HepG2 (cell line): ENCODE data around the gene SYT17. TPM values are rescaled to one million over a fixed set of nuclear protein-coding genes. Genes with fewer than 3 reads are reported as not detected.
A peak's percentile ranks its signal among the peaks of the same experiment; 100 is the strongest.

ENCODE experiments used
- ATAC-seq: fragments of 200-7000 bp; cut with Tn5 transposase; 3 replicates; pipeline ENCODE4 v1.9.1; 2020; ENCODE audit warnings: mild to moderate bottlenecking, moderate library complexity
- BruUV-seq: library from RNA; stranded (reverse); fragments of 400-500 nt; replicated peaks from 2 replicates; lab custom pipeline; 2021; lab: Mats Ljungman, UMichigan
- CTCF ChIA-PET: fragments of 300-600 bp; formaldehyde crosslinking; extraction: SDS; loops from one replicate; lab custom pipeline; 2021; ENCODE audit warnings: low total read pairs, inconsistent platforms, low intra/inter-chr PET ratio; lab: Yijun Ruan, JAX
- POLR2A ChIA-PET: fragments of 350-600 bp; sonication (Branson Sonifier 250); formaldehyde crosslinking; loops from one replicate; lab custom pipeline; 2020; ENCODE audit warnings: antibody characterized with exemption, inconsistent platforms; lab: Yijun Ruan, JAX
- DNase-seq: peaks from one replicate; pipeline ENCODE4 v3.0.0-alpha.2; 2015; ENCODE audit warnings: low spot score
- FAIRE-seq: peaks from 3 replicates; lab custom pipeline; 2011; peaks lifted over from hg19 to GRCh38; lab: Jason Lieb, UNC
- H2AFZ ChIP-seq: one replicate; pipeline ENCODE4 v1.6.1; 2011; ENCODE audit warnings: low read length, inconsistent platforms
- H3K27ac ChIP-seq: fragments of 300-600 bp; 3 replicates; pipeline ENCODE4 v1.8.0; 2011; ENCODE audit warnings: mixed run types, mild to moderate bottlenecking, mixed read lengths, low read length, inconsistent platforms; ENCODE audit not compliant: insufficient read depth; ENCODE audit errors: extremely low read length
- H3K27me3 ChIP-seq, 2 experiments: fragments of 200-600 bp in 1 of 2; 2 replicates in 1 of 2; 3 replicates in 1 of 2; pipeline versions ENCODE4 v1.6.0 to v1.8.0; 2011; ENCODE audit warnings: low read length in 2 of 2, mild to moderate bottlenecking in 2 of 2, moderate library complexity in 2 of 2, inconsistent platforms in 1 of 2; ENCODE audit not compliant: insufficient read depth in 2 of 2, control insufficient read depth in 1 of 2
- H3K36me3 ChIP-seq, 2 experiments: fragments of 200-600 bp in 1 of 2; replicated peaks in 1 of 2; 2 replicates in 1 of 2; 3 replicates in 1 of 2; pipeline versions ENCODE4 v1.5.1 to v1.8.0; 2011; ENCODE audit warnings: low read length in 2 of 2, inconsistent platforms in 1 of 2; ENCODE audit not compliant: insufficient read depth in 2 of 2, control insufficient read depth in 1 of 2
- H3K4me1 ChIP-seq: 2 replicates; pipeline ENCODE4 v1.5.1; 2012; ENCODE audit warnings: low read length, inconsistent platforms; ENCODE audit not compliant: insufficient read depth
- H3K4me2 ChIP-seq: 2 replicates; pipeline ENCODE4 v1.6.0; 2011; ENCODE audit warnings: low read depth, low read length, inconsistent platforms
- H3K4me3 ChIP-seq, 3 experiments: fragments of 200-600 bp in 1 of 3; sonication (generic), shearing (Covaris generic) in 1 of 3; replicated peaks in 1 of 3; 2 replicates each; pipeline ENCODE4 v1.5.1; 2011 to 2016; ENCODE audit warnings: low read length in 3 of 3, inconsistent platforms in 2 of 3, low read depth in 2 of 3, mild to moderate bottlenecking in 2 of 3, control low read depth in 1 of 3, mixed read lengths in 1 of 3; ENCODE audit not compliant: insufficient read depth in 1 of 3
- H3K79me2 ChIP-seq: one replicate; pipeline ENCODE4 v1.6.1; 2011; ENCODE audit warnings: low read length, inconsistent platforms; ENCODE audit not compliant: insufficient read depth
- H3K9ac ChIP-seq: 2 replicates; pipeline ENCODE4 v1.6.0; 2011; ENCODE audit warnings: mild to moderate bottlenecking, low read depth, low read length, inconsistent platforms; ENCODE audit not compliant: insufficient read depth
- H3K9me3 ChIP-seq: 2 replicates; pipeline ENCODE4 v1.5.1; 2012; ENCODE audit warnings: mild to moderate bottlenecking, low read length
- H4K20me1 ChIP-seq: 2 replicates; pipeline ENCODE4 v1.6.0; 2011; ENCODE audit warnings: inconsistent platforms, mild to moderate bottlenecking, low read length, moderate library complexity; ENCODE audit not compliant: insufficient read depth
- BORCS8-MEF2B ChIP-seq: sonication (generic); formaldehyde crosslinking; IDR thresholded peaks from 2 replicates; pipeline ENCODE4 v1.8.0; 2022; ENCODE audit warnings: mild to moderate bottlenecking, missing genetic modification reagents
- GABPA ChIP-seq, 2 experiments: IDR thresholded peaks; 2 replicates each; pipeline ENCODE4 v1.6.1; 2011 to 2016; ENCODE audit warnings: low read depth in 2 of 2, low read length in 1 of 2, missing biosample characterization in 1 of 2, missing genetic modification characterization in 1 of 2
- HOMEZ ChIP-seq: IDR thresholded peaks from 2 replicates; pipeline ENCODE4 v1.6.1; 2016; ENCODE audit warnings: low read depth
- IRF9 ChIP-seq: sonication (generic); formaldehyde crosslinking; IDR thresholded peaks from 2 replicates; pipeline ENCODE4 v1.8.0; 2022; ENCODE audit warnings: missing genetic modification reagents, mild to moderate bottlenecking, borderline replicate concordance
- KDM5A ChIP-seq: fragments of 200-600 bp; sonication (generic); IDR thresholded peaks from 2 replicates; pipeline ENCODE4 v1.7.0; 2018; ENCODE audit warnings: antibody characterized with exemption, mild to moderate bottlenecking, low read length, borderline replicate concordance
- PCBP2 ChIP-seq: fragments of 200-400 bp; formaldehyde crosslinking; optimal IDR thresholded peaks from 2 replicates; pipeline ENCODE3; 2018; ENCODE audit warnings: low read length, low read depth; ENCODE audit not compliant: poor library complexity, severe bottlenecking
- RBM39 ChIP-seq: fragments of 200-400 bp; formaldehyde crosslinking; IDR thresholded peaks from one replicate; pipeline ENCODE4 v1.6.1; 2018; ENCODE audit warnings: antibody characterized with exemption, mild to moderate bottlenecking, low read depth, low read length; ENCODE audit not compliant: poor library complexity, severe bottlenecking
- RFXANK ChIP-seq: IDR thresholded peaks from 2 replicates; pipeline ENCODE4 v1.6.1; 2016
- SIN3A ChIP-seq: IDR thresholded peaks from 2 replicates; pipeline ENCODE4 v1.6.1; 2011; ENCODE audit warnings: low read depth, mild to moderate bottlenecking, control low read depth, low read length, borderline replicate concordance
- SIX1 ChIP-seq: sonication (generic); formaldehyde crosslinking; IDR thresholded peaks from 2 replicates; pipeline ENCODE4 v1.4.0; 2020; ENCODE audit warnings: missing genetic modification reagents, borderline replicate concordance
- SP2 ChIP-seq: sonication (generic); formaldehyde crosslinking; IDR thresholded peaks from 2 replicates; pipeline ENCODE4 v1.5.1; 2020; ENCODE audit warnings: mild to moderate bottlenecking, missing genetic modification reagents
- ZNF124 ChIP-seq: sonication (generic); formaldehyde crosslinking; IDR thresholded peaks from 2 replicates; pipeline ENCODE4 v1.4.0; 2020; ENCODE audit warnings: missing genetic modification reagents
- ZNF33A ChIP-seq: sonication (generic); formaldehyde crosslinking; IDR thresholded peaks from 2 replicates; pipeline ENCODE4 v1.5.1; 2020; ENCODE audit warnings: missing genetic modification reagents, mild to moderate bottlenecking, moderate library complexity, borderline replicate concordance
- ZNF546 ChIP-seq: sonication (generic); formaldehyde crosslinking; conservative IDR thresholded peaks from 2 replicates; pipeline ENCODE4 v1.8.1; 2023; ENCODE audit warnings: mild to moderate bottlenecking, missing genetic modification reagents
- ZNF564 ChIP-seq: sonication (generic); formaldehyde crosslinking; IDR thresholded peaks from 2 replicates; pipeline ENCODE4 v1.8.1; 2023; ENCODE audit warnings: mild to moderate bottlenecking, missing genetic modification reagents
- ZNF674 ChIP-seq: sonication (generic); formaldehyde crosslinking; IDR thresholded peaks from 2 replicates; pipeline ENCODE4 v1.5.0; 2020; ENCODE audit warnings: low read depth, mild to moderate bottlenecking, missing genetic modification reagents
- WGBS: methylation state at CpG from one replicate; pipeline ENCODE4 v1.1.6; 2017; ENCODE audit warnings: low lambda C conversion rate; 5-methylcytosine and 5-hydroxymethylcytosine counted together
- in situ Hi-C: cut with HindIII; loops from 2 replicates; pipeline ENCODE4 v1.10.0; 2017; ENCODE audit warnings: low pct_unique_long_range_greater_than_20kb; ENCODE audit not compliant: extremely low pct_ligation_motif_present
- intact Hi-C: fragments of 100-400 bp; cut with micrococcal nuclease; formaldehyde crosslinking; loops from one replicate; pipeline ENCODE4 v1.10.0; 2022; ENCODE audit not compliant: unreplicated experiment
- polyA plus RNA-seq, 8 experiments: library from polyadenylated mRNA; depleted of rRNA in 3 of 8; stranded (reverse) in 7 of 8; unstranded in 1 of 8; fragments of >200 nt; fragmentation: Illumina TruSeq in 4 of 8; extraction: Trizol in 4 of 8; gene quantifications; 2 replicates each; pipeline versions ENCODE4 v1.2.1 to v1.2.3, GENCODE V29; 2011 to 2016; ENCODE audit warnings: low read depth in 4 of 8, missing spikeins in 1 of 8, mixed read lengths in 1 of 8; ENCODE audit not compliant: insufficient read depth in 1 of 8
- total RNA-seq, 5 experiments: library from RNA; depleted of rRNA; stranded (reverse); fragments of >200 nt; fragmentation: Illumina TruSeq; extraction: Trizol; gene quantifications; 2 replicates each; pipeline ENCODE4 v1.2.3, GENCODE V29; 2016; ENCODE audit warnings: low read depth in 1 of 5

SYT17 gene
- total and polyA plus RNA-seq, 2 of the 13 experiments (the other 11 are each of a cell fraction or from before 2014, with no cell fraction given) = 0.44 TPM; not detected in 1

DNA sequence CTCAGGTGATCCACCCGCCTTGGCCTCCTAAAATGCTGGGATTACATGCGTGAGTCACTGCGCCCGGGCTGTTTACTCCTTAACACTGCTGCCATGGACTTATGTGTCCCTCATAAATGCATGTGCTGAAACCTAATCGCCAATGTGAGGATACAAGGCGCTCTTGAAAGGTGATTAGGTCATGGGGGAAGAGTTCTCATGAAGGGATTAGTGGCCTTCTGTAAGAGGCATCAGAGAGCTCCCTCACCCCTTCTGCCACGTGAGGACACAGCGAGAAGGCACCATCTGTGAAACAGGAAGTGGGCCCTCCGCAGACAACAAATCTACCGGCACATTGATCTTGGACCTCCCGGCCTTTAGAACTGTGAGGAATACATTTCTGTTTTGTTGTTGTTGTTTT, 35.1 kb upstream of the SYT17 start:
- 51% methylated on average over 11 of the region's 11 CpGs for WGBS
- POLR2A ChIA-PET = no interaction called here

More for the DNA sequence above, 35.1 kb upstream of the SYT17 start:
- TF ChIP-seq ZNF564 (CRISPR knock-in tag) (no peak), GABPA (IDR thresholded peaks at IDR 0.05; ENCODE audit: low read depth, low read length) (no peak), GABPA (CRISPR knock-in tag; IDR thresholded peaks at IDR 0.05; ENCODE audit: low read depth) (0 out of 2 replicates have a peak, but pooled peaks have one; percentile 25), ZNF124 (no peak), KDM5A (no peak), SIN3A (no peak), SP2 (CRISPR knock-in tag) (no peak), PCBP2 (no peak), HOMEZ (CRISPR knock-in tag) (no peak), ZNF546 (no peak), ZNF674 (CRISPR knock-in tag) (0 out of 2 replicates have a peak, but pooled peaks have one; percentile 30), IRF9 (CRISPR knock-in tag) (no peak), RBM39 (no peak), ZNF33A (CRISPR knock-in tag) (no peak), RFXANK (CRISPR knock-in tag) (no peak), BORCS8-MEF2B (CRISPR knock-in tag) (no peak), SIX1 (no peak)
- peaks cover 34% of the 10 kb centered on the region for H3K4me1 ChIP-seq
- H3K4me2 ChIP-seq = no peak overlapping the region
- no peaks in the 10 kb centered on the region for H3K79me2 ChIP-seq
- DNase-seq = no peak
- CTCF ChIA-PET = no interaction called here
- no TSS peak for BruUV-seq
- in situ Hi-C loops (no loop called here), intact Hi-C loops (no loop called here)
- no peaks in the 10 kb centered on the region for H3K36me3 ChIP-seq
- no peaks in the 10 kb centered on the region for H3K9me3 ChIP-seq
- H3K4me3 ChIP-seq = no peak overlapping the region
- no peak for FAIRE-seq
- peaks cover 0 to 16% of the 10 kb centered on the region in 2 experiments; a peak in 3 of 5 replicates for H3K27me3 ChIP-seq
- no peak overlapping the region for H2AFZ ChIP-seq
- no peak overlapping the region for H3K9ac ChIP-seq
- H4K20me1 ChIP-seq = no peaks in the 10 kb centered on the region
- no peak for ATAC-seq
- H3K27ac ChIP-seq = no peak overlapping the region
